OCI-LY7 (cell line): ENCODE data around the gene SRSF10. TPM values are rescaled to one million over a fixed set of nuclear protein-coding genes. Genes with fewer than 3 reads are reported as not detected.
"Not testable (repeated sequence)": the region's sequence is repeated elsewhere in the genome, so short reads cannot be mapped to it uniquely, and the experiment has no call there.

Source experiments
- BruUV-seq: library from RNA; stranded (reverse); fragments of 400-500 nt; replicated peaks from 2 replicates; lab custom pipeline; 2021; lab: Mats Ljungman, UMichigan
- CTCF ChIA-PET: fragments of 300-600 bp; sonication (Branson Sonifier 250); formaldehyde crosslinking; loops from one replicate; lab custom pipeline; 2022; ENCODE audit warnings: antibody characterized with exemption; ENCODE audit not compliant: unreplicated experiment; lab: Charles Lee
- POLR2A ChIA-PET: fragments of 300-600 bp; sonication (Branson Sonifier 250); formaldehyde crosslinking; loops from one replicate; lab custom pipeline; 2022; ENCODE audit warnings: antibody characterized with exemption; lab: Charles Lee
- DNase-seq: peaks from one replicate; pipeline ENCODE4 v3.0.0-alpha.2; 2015; ENCODE audit warnings: low spot score
- H2AFZ ChIP-seq: fragments of 200-600 bp; sonication (generic), shearing (Covaris generic); 2 replicates; pipeline ENCODE4 v1.6.1; 2014; ENCODE audit warnings: mild to moderate bottlenecking, antibody characterized with exemption, low read length, moderate library complexity
- H3K27ac ChIP-seq: fragments of 200-600 bp; sonication (generic); 2 replicates; pipeline ENCODE4 v1.5.1; 2014; ENCODE audit warnings: mixed run types, low read depth, mild to moderate bottlenecking, moderate library complexity, low read length, inconsistent platforms; ENCODE audit not compliant: poor library complexity, severe bottlenecking
- H3K36me3 ChIP-seq: fragments of 200-600 bp; sonication (generic); 2 replicates; pipeline ENCODE4 v1.6.1; 2014; ENCODE audit warnings: mild to moderate bottlenecking, antibody characterized with exemption, low read length, moderate library complexity, mixed read lengths; ENCODE audit not compliant: insufficient read depth
- H3K4me1 ChIP-seq: fragments of 200-600 bp; sonication (generic); 2 replicates; pipeline ENCODE4 v1.5.1; 2014; ENCODE audit warnings: mild to moderate bottlenecking, low read length; ENCODE audit not compliant: insufficient read depth, poor library complexity, severe bottlenecking
- H3K4me2 ChIP-seq: fragments of 200-600 bp; sonication (generic); 2 replicates; pipeline ENCODE4 v1.6.1; 2014; ENCODE audit warnings: mild to moderate bottlenecking, low read length
- H3K4me3 ChIP-seq: fragments of 200-600 bp; sonication (generic); 2 replicates; pipeline ENCODE4 v1.5.1; 2014; ENCODE audit warnings: mild to moderate bottlenecking, low read depth, low read length; ENCODE audit not compliant: poor library complexity, severe bottlenecking
- H3K79me2 ChIP-seq: fragments of 200-600 bp; sonication (generic); 2 replicates; pipeline ENCODE4 v1.6.1; 2016; ENCODE audit warnings: low read depth, mild to moderate bottlenecking, low read length, moderate library complexity, mixed read lengths; ENCODE audit not compliant: insufficient read depth
- H3K9me2 ChIP-seq: fragments of 200-600 bp; sonication (generic); 2 replicates; pipeline ENCODE4 v1.6.1; 2016; ENCODE audit warnings: mild to moderate bottlenecking, low read length, mixed read lengths; ENCODE audit not compliant: insufficient read depth
- H3K9me3 ChIP-seq: fragments of 200-600 bp; sonication (generic); 2 replicates; pipeline ENCODE4 v1.6.1; 2014; ENCODE audit warnings: mild to moderate bottlenecking, mixed run types, low read length, mixed read lengths
- H4K20me1 ChIP-seq: fragments of 200-600 bp; sonication (generic); 2 replicates; pipeline ENCODE4 v1.6.1; 2014; ENCODE audit warnings: mild to moderate bottlenecking, antibody characterized with exemption, low read length, moderate library complexity, mixed read lengths; ENCODE audit not compliant: insufficient read depth
- CTCF ChIP-seq: fragments of 200-600 bp; sonication (generic); conservative IDR thresholded peaks from 2 replicates; pipeline ENCODE4 v1.5.1; 2014; ENCODE audit warnings: mild to moderate bottlenecking, antibody characterized with exemption, low read length, moderate library complexity, mixed read lengths
- EZH2phosphoT487 ChIP-seq: fragments of 200-600 bp; sonication (generic); IDR thresholded peaks from 2 replicates; pipeline ENCODE4 v1.6.1; 2018; ENCODE audit warnings: low read depth, borderline replicate concordance, mild to moderate bottlenecking, mixed run types, antibody characterized with exemption, low read length, moderate library complexity, mixed read lengths
- intact Hi-C: fragments of 100-400 bp; cut with micrococcal nuclease; formaldehyde crosslinking; loops from one replicate; pipeline ENCODE4 v1.10.0; 2022; ENCODE audit not compliant: unreplicated experiment
- total RNA-seq, 2 experiments: library from RNA; depleted of rRNA in 1 of 2; stranded (reverse); fragments of >200 nt in 1 of 2; shearing (Covaris generic) in 1 of 2; gene quantifications; 2 replicates each; pipeline ENCODE4 v1.2.3, GENCODE V29; 2014 to 2022

Gene SRSF10
- total RNA-seq, 2 experiments from 2014 or later = 229 to 335 TPM

- Histone ChIP-seq H3K9me3 (no peaks in the 10 kb centered on the region), H3K27ac (no peak overlapping the region), H3K4me3 (no peak overlapping the region), H3K9me2 (no peaks in the 10 kb centered on the region), H4K20me1 (no peaks in the 10 kb centered on the region), H3K36me3 (no peaks in the 10 kb centered on the region), H3K79me2 (no peaks in the 10 kb centered on the region), H2AFZ (no peak overlapping the region), H3K4me1 (no peaks in the 10 kb centered on the region), H3K4me2 (no peak overlapping the region)
- no peak for TF ChIP-seq EZH2phosphoT487
- no peak for TF ChIP-seq CTCF
- no TSS peak for BruUV-seq
- POLR2A ChIA-PET = interaction anchor here (0.9 kb wide), 1 partner anchor 19 kb away, joined by 3 read pairs; no protein-coding TSS in a partner anchor
- intact Hi-C loops = no loop called here
- CTCF ChIA-PET = no interaction called here
- DNase-seq = no peak
Measured at GRCh38 chr1:23996700-23997229, 16.6 kb upstream of the SRSF10 start.

GRCh38 chr1:23995431-23995837, 15.3 kb upstream of the SRSF10 start:
- H3K9me3 ChIP-seq = no peaks in the 10 kb centered on the region
- ChIA-PET CTCF (no interaction called here), POLR2A (no interaction called here)
- H3K9me2 ChIP-seq = no peaks in the 10 kb centered on the region
- H2AFZ ChIP-seq = no peak overlapping the region
- H3K36me3 ChIP-seq = no peaks in the 10 kb centered on the region
- peaks cover 5% of the 10 kb centered on the region for H3K4me1 ChIP-seq
- H3K79me2 ChIP-seq = no peaks in the 10 kb centered on the region
- H3K4me2 ChIP-seq = no peak overlapping the region
- DNase-seq = no peak
- BruUV-seq = no TSS peak
- H4K20me1 ChIP-seq = no peaks in the 10 kb centered on the region
- intact Hi-C loops = no loop called here
- no peak overlapping the region for H3K4me3 ChIP-seq
- TF ChIP-seq EZH2phosphoT487 (no peak), CTCF (no peak)
- H3K27ac ChIP-seq = no peak overlapping the region

- H3K9me3 ChIP-seq, BruUV-seq, DNase-seq, H2AFZ ChIP-seq, H3K4me3 ChIP-seq, H3K9me2 ChIP-seq, H4K20me1 ChIP-seq, H3K4me2 ChIP-seq, intact Hi-C loops, H3K4me1 ChIP-seq, H3K36me3 ChIP-seq, CTCF ChIA-PET, H3K79me2 ChIP-seq, H3K27ac ChIP-seq: not testable (repeated sequence)
- POLR2A ChIA-PET = interaction anchor here (0.7 kb wide), 1 partner anchor 572 kb away, joined by 3 read pairs; no protein-coding TSS in a partner anchor
Measured at GRCh38 chr1:23992011-23992410, 11.9 kb upstream of the SRSF10 start.
